HG02943 (cell line): ENCODE data around the gene STK16.
A peak's percentile ranks its signal among the peaks of the same experiment; 100 is the strongest.
"Not testable (repeated sequence)": the region's sequence is repeated elsewhere in the genome, so short reads cannot be mapped to it uniquely, and the experiment has no call there.

Experiments
- ATAC-seq: cut with Tn5 transposase; IDR thresholded peaks from one replicate; pipeline ENCODE4 v1.9.1; 2021; ENCODE audit warnings: mild to moderate bottlenecking, low read depth, moderate library complexity; ENCODE audit not compliant: unreplicated experiment

STK16 gene

DNA sequence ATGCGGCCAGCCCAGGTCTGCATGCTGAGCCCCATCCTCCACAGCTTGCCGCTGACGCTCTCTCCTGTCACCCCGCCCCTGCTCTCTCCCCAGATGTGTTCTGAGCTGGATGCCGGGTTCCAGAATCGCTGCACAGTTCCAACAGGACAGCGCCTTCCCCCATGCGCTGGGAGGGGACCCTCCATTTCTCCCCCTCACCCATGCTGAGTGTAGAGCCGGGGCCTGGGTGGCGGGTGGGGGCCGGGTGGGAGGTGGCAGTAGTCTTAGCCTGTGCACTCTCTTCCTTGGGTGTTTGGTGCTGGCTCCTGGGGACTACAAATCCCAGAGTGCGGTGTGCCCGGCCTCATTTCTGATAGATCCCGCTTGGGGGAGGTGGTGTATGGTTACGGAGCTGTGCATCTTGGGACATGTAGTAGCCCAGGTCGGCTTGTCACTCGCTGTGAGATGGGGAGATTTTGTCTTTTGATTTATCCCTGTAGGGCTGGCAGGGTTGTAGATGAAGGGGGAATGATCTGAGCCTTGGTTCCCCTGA, 40.7 kb downstream of the STK16 start:
- ATAC-seq, result no peak

DNA sequence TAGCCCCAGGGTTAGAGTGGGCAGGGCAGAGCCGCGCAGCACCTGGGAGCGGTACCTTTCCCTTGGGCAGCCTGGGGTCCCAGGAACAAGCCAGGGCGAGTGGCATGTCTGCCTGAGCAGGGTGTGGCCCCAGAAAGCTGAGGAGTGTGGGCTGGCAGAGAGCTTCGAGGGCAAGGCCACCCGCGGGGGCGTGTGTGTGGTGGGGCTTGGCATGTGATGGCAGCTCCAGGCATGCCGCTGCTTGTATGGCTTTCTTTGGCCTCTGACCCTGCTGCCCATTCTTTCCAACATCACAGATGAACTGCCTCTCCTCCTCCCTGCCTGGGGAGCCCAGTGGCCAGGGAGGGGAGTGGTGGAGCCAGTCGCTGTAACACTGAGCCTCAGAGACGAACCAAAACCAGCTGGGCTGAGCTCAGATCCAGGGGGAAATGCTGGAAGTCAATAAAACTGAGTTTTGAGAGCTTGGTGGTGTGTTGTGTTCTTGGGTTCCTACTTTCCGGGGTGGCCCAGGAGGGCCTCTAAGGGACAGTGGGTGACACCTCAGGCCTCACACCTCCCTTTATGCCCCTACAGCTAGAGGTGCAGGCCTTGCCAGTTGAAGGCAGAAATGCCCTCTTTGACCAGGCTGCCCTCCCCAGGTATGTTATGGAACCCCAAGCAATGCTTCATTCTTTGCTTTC, 41.3 kb downstream of the STK16 start:
- no peak for ATAC-seq

DNA sequence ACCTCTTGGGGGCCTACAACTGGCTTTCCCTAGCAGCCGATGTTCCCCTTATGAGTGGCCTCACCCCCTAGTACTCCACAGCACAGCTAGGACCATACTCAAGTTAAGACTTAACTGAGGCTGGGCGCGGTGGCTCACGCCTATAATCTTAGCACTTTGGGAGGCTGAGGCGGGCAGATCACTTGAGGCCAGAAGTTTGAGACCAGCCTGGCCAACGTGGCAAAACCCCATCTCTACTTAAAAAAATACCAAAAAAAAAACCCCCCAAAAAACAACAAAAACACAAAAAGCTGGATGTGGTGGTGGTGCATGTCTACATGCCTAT, 41.8 kb downstream of the STK16 start:
- not testable (repeated sequence) for ATAC-seq

DNA sequence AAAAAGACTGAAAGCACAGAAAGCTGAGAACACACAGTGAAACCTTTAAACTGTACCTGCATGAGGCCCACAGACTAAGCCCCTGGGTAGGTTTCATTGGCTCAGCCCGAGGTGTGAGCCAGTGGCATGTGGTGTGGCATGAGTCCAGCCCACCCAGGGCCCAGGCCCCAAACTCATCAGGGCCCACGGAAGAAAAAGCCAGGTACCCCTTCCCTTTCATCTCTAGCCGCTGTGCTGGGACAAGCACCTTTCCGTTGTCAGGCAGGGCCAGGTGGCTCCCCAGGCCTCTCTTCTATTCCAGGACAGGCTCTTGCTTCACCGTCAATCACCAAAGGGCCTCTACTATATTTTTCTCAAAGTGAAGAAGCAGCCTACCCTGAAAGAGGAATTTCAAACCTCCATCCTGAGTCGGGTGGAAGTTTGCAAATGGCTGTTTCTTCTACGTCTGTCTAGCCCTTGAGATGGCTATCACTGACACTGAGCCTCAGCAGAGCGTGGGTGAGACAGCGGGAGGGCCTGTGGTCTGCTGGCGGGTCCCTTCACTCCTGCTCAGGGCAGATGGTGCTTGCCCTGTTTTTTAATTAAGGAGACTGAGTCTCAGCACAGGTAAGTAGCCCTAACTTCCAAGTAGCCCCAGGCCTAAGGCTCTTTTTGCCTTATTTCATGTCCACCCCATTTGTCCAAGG, 42.4 kb downstream of the STK16 start:
- ATAC-seq, result no peak

DNA sequence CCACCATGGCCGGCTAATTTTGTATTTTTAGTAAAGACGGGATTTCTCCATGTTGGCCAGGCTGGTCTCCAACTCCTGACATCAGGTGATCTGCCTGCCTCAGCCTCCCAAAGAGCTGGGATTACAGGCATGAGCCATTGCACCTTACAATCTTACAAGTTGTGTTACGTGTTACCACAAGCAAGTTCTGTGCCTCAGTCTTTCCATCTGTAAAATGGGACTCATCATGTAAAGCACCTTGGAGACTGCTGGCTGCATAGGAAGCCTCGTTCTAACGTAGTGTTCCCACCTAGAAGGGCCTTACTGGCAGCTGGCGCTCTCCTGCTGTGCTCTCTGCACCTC, 43.9 kb downstream of the STK16 start:
- no peak for ATAC-seq

DNA sequence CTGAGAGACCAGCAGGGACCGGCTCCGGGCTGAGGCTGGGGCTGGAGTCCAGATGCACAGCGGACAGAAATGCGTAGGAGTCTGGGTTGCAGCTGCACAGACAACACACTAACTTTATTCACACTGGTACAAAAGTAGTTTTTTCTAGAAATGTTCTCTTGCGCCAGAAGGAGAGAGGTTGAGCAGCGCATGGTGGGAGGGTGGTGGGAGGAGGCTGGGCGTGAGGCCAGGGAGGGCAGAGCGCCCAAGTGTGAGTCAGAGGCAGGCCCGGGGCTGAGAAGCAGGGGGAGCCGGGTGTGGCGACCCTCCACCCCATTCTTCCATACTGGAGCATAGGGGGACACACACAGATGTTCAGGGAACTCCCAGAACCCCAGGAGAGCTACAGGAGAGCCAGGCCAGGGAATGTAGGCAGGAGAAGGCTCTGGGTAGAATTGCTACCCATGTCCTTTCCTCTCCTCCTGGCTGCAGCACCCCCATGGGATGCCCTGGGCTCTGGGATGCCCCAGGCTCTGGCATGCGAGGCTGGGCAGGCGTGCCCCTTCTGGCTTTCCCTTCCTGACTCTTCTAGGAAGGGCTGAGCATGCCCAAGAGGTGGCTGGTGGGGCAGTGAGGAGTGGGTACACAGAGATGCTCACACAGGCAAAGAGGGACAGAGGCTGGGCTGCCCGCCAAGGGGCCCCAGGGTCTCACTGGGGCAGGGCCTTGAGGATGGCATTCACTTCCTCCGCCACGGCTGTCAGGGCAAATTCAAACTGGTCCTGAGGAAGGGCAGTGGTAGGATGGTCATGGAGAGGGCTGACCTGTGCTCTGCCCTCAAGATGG, 44.5 kb downstream of the STK16 start:
- no peak for ATAC-seq

DNA sequence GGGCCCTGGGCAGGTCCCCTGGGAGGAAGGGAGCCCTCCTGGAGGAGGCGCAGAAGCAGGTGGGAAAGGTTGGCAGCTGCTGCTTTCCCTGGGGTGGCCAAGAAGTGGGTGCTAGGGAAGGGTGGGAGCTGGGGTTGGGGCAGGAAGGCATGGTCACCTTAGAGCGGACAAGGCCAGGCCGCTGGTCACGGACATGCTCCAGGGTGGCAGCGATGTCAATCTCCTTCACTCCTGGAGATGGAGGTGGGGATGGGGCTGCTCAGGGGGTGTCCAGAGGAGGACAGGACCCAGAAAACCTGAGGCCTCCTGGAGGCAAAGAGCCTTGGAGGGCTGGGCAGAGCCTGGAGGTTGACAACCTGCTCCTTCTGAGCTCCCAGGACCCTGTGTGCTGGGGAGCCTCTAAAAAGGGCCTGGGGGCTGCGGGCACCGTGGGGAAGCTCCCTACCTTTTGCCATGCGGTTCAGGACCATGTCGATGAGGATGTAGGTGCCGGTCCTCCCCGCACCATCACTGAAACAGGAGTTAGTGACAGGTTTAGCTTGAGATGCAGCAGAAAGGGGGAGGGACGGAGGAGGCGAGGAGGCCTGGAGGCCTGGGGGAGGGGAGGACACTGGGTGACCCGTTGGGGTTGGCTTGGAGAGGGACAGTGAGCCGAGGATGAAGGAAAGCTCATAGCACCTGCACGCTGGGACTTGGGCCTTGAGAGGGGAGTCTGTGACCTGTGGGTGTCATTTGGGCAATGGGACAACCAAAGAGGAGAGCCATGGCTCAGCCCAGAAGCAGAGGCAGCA, 45.3 kb downstream of the STK16 start:
- no peak for ATAC-seq

DNA sequence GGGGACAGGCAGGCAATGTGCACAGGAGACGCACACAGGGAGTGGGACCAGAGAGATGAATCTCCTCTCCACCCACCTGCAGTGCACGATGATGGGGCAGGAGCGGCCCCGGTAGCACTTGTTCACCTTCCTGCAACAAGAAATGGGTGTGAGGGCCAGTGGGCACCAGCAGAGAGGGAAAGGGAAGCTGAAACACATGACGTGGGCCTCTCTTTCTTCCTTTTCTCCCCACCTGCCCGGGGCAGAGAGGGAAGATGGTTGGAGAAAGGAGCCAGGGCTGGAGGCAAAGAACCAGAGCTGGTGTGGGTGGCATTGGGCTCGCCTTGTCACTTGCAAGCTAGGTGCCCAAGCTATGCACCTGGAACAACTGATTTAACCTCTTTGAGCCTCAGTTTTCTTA, 46.1 kb downstream of the STK16 start:
- no peak for ATAC-seq

DNA sequence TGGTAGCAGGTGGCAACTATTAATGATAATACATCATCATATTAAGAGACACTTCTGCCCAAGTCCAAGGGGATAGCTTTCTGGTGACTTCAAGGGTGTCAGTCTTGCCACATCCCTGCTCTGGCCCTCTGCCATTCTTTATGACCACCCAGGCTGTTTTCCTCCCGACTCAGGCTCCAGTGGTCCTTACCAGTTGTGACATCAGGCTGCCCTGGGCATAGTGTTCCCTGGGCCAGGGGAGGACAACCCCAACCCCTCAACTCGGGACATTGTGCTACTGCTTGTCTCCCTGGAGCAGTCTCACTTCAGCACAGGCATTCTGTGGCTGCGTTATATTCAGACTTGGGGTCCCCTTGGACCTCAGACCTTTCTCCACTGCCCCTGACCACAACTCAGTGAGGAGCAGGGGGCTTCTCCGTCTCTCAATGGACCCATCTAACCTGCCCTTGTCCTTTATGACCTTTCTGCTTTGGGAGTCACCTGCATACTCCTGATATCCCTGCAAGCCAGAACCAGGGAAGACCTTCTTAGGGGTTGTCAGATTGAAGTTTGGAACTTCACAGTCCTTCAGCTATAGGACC, 46.7 kb downstream of the STK16 start:
- ATAC-seq, result no peak

DNA sequence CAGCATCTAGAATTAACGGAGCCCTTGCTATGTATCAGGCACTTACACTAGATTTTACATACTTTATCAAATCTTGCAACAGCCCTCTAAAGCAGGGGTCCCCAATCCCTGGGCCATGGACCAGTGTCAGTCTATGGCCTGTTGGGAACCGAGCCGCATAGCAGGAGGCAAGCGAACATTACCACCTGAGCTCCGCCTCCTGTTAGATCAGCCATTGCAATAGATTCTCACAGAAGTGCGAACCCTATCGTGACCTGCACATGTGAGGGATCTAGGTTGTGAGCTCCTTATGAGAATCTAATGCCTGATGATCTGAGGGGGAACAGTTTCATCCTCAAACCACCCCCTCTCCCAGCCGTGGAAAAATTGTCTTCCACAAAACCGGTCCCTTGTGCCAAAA, 47.3 kb downstream of the STK16 start:
- ATAC-seq, result no peak

DNA sequence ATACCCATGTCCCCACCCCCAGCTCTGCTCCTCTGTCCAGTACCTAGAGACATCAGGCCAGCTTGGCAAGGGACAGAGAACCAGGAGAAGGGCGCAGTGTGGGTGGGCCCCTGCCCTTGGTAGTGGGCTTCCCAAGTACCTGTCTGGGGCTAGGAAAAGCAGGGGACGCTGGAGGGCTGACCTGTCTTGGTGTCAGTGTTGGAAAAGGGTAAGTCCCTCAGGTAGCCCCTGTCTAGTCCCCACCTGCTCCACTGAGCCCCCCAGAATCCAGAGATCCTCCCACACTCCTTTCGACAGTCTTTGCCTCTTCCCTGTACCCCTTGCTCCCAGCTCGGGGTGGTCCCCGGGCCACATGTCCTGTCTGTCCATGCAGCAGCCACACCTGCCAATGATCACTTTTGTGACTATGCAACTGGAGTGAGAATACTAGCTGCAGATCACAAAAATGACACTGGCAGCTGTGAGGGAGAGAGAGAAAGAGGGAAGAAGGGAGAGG, 48.5 kb downstream of the STK16 start:
- no peak for ATAC-seq

DNA sequence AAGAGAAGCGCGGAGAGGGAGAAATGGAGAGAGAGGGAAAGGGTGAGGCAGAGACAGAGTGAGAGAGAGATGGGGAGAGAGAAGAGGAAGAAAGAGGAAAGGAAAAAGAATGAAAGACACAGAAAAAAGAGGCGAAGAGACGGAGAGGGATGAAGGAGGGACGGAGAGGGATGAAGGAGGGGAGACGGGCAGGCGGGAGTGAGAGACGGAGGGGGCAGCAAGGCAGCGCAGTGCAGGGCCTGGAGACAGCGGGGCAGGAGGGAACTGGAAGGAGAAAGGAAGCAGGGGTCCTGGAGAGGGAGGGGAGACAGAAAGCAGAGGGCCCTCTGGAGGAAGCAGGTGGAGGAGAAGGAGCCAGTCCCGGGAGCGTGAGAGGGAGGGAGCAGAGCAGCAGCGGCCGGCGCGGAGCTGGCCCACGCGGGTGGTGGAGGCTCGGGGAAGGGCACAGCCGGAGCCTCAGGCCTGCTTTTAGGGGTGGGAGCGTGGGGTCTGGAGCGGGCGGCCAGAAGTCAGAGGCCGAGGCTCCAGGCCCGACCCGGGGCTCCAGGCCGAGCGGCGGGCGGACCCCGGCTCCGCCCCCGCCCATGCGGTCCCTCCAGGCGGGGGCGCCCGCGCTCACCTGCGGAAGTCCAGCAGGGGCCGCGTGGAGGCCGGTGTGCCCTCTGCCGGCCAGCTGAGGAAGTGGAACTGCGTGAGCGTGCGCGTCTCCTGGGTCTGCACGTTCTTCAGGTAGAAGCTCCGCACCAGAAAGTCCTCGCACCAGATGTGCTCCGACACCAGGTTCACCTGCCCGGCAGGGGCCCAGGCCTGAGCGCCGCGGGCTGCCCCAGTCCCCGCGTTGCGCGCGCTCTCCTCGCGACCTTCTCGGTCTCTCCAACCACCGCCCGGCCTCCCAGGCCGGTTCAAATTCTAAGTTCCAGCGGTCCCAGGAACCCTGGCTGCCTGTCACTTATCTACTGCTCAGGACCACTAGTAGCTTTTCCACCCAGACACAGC, 49.4 kb downstream of the STK16 start:
- ATAC-seq, result peak; percentile 67

DNA sequence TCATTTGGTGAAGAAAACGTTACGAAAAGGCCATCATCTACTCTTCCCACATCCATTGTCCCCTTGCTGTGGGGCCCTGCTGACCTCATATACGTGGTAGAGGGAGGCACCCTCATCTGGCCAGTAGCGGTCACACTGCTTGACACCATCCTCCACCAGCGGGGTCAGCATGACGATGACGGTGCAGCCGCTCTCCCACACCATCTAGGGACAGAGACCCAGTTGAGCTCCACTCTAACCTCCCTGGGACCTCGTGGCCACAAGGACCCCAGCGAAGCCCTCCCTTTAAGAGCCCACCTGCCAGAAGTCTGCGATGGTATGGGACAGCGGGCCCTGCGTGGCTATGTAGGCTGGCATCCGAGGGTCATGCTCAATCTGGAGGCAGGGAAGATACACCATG, 50.9 kb downstream of the STK16 start:
- ATAC-seq, result no peak

DNA sequence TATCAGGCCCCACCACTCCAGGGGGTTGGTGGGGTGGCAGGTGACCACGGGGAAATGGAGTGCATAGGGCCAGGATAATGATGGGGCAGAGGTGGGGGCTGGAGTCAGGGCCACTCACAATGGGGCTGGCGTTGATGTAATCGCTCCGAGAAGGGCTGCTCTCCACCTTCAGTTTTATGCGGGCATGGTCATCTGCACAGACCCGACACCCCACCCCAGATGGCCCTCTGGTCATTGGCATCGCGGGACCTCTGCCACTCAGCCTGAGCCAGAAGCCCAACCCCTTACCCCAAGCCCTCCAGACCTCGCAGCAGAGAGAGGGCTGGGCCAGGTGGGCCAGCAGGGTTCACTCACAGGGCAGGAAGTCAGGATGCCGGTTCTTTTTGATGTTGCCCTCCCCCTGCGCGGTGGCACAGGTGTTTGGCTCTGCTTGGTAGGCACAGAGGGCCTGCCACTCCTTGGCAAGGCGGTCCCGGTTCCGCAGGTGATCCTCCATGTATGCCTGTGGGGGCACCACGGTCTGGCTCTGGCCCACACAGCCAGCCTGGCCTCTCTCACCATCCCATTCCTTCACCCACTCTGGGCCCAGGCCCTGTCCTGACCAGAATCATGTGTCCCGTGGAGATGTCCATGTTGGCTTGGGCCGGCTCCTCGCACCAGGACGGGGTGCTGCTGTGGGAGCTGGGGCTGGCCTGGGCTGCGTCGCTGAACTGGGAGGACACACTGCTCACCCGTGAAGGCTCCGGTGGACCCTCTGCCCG, 51.5 kb downstream of the STK16 start:
- ATAC-seq, result no peak

DNA sequence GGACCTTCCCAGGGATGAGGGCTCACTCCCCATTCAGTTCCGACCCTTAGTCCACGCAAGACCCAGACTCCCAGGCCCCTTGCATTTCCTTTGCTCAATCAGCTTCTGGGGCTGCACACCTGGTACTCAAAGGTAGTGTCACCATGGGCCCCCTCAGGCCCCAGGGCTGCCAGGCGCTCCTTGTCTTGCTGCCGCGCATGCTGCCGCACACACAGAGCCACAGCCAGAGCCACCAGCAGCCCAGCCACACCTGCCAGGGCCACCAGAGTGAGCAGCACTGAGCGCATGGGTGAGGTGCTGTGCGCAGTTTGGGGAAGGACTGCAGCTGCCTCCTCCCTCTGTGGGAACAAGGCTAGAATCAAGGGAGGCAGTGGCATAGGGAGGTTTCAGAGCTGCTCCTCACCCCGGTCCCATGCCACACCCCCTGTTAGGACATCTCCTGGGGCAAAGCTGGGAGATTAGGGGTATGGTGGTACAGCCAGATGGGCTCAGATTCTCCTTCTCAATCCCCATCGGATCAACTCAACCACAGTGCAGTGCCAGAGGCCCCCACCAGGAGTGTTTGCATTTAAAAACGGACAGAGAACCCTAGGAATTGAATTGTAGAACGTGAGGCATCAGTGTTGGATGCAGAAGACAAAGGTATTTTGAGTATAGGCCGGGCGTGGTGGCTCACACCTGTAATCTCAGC, 52.6 kb downstream of the STK16 start:
- no peak for ATAC-seq

DNA sequence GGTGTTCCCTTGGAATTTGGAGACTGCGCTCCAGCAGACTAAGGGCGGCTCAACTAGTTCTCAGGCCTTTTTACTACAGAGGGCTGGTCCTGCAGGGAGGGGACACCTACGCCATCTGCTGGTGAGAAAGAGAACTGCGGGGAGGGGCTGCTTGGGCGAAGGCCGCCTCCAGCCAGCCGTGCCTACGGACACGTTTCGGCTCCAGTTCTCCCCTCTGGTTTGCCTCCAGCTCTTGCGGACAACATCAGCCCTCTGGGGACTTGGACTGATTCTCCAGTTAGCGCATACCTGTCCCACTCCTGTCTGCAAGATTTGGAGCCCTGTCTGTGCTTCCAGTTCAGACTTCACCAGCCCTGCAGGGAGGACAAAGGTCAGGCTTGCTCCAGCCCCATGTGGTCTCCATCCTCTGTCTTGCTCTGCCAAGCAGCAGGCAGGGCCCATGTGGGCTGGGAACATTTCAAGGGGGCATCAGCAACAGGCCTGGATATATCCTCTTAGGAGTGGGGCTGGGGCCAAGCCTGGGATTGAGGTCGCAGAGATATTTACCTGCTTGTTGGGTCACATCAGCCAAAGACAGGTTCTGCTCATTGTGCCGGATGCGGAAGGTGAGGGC, 53.6 kb downstream of the STK16 start:
- ATAC-seq, result no peak

DNA sequence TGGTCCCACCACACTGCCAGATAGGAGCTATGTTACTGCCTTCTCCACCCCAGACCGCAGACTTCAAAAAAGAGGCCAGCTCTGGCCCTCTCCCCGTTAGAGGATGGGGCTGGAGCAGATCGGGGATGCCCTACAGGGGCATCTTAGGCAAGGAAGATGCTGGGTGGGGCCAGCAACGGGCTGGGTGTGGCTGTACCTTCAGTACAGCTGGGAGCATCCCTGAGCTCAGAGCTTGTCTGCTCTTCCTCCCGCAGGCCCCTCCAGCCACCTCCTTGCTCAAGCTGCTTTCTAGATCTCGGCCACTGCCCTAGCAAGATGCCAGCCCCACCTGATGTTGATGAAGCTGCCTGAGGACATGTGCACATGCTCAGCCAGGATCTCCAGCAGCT, 54.1 kb downstream of the STK16 start:
- no peak for ATAC-seq
